ENCODE results near the gene SOX8.

DNA sequence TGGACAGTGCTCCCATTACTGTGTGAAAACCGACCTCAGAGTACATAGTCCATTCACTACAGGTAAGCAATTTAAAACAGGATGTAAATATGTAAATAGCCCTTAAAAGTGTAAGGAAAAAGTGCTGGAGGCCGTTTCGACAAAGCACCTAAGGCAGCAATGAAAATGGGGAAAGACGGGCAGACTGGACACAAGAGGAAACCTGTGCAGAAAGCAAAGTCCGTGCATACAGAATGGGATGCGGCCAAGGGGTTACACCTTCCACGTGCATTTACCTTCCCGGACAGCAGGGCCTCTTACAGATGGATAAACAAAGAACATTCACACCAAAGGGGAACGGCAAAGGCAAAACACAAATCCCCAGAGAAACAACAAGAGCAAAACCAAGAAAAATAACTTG is 42.8 kb upstream of the SOX8 start:
- TF ChIP-seq, protein P1, sequence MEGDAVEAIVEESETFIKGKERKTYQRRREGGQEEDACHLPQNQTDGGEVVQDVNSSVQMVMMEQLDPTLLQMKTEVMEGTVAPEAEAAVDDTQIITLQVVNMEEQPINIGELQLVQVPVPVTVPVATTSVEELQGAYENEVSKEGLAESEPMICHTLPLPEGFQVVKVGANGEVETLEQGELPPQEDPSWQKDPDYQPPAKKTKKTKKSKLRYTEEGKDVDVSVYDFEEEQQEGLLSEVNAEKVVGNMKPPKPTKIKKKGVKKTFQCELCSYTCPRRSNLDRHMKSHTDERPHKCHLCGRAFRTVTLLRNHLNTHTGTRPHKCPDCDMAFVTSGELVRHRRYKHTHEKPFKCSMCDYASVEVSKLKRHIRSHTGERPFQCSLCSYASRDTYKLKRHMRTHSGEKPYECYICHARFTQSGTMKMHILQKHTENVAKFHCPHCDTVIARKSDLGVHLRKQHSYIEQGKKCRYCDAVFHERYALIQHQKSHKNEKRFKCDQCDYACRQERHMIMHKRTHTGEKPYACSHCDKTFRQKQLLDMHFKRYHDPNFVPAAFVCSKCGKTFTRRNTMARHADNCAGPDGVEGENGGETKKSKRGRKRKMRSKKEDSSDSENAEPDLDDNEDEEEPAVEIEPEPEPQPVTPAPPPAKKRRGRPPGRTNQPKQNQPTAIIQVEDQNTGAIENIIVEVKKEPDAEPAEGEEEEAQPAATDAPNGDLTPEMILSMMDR (conservative IDR thresholded peaks at IDR 0.05 in 1 of 2, IDR thresholded peaks at IDR 0.05 in 1 of 2; ENCODE audit: low read depth in 1 of 2, low read length in 2 of 2): no peak
- TF ChIP-seq EZH2 (IDR thresholded peaks at IDR 0.05; ENCODE audit: low read length, missing control alignments): no peak

Measured in fibroblast of lung (primary cell).